AG09309 (cell line): ENCODE results near the gene DMRT1.

ENCODE experiments used
- DNase-seq: peaks from one replicate; pipeline ENCODE4 v3.0.0-alpha.2; 2010; ENCODE audit warnings: low read depth
- H3K4me3 ChIP-seq: 2 replicates; pipeline ENCODE4 v1.5.1; 2011; ENCODE audit warnings: mild to moderate bottlenecking, low read depth, low read length, moderate library complexity; ENCODE audit not compliant: control insufficient read depth
- CTCF ChIP-seq: IDR thresholded peaks from 2 replicates; pipeline ENCODE4 v1.5.1; 2011; ENCODE audit warnings: mild to moderate bottlenecking, low read depth, low read length, inconsistent platforms; ENCODE audit not compliant: insufficient read depth, control insufficient read depth; ENCODE audit errors: missing control alignments

Gene DMRT1

GRCh38 chr9:974031-974995, 132.8 kb downstream of the DMRT1 start:
- no peak for DNase-seq
- no peak overlapping the region for H3K4me3 ChIP-seq
- no peak for TF ChIP-seq CTCF

GRCh38 chr9:974996-975739, 133.7 kb downstream of the DMRT1 start:
- TF ChIP-seq CTCF, result no peak
- no peak for DNase-seq
- no peak overlapping the region for H3K4me3 ChIP-seq

- TF ChIP-seq CTCF, result no peak
- DNase-seq, result no peak
- H3K4me3 ChIP-seq, result no peak overlapping the region
Measured at GRCh38 chr9:975740-976257, 134.3 kb downstream of the DMRT1 start.

GRCh38 chr9:976258-976942, 134.9 kb downstream of the DMRT1 start, which contains the start of gene DMRT3:
DMRT3 (plus strand) TSS chr9:976655; CDS start chr9:977002, 347 bp downstream.
- DNase-seq, result no peak
- TF ChIP-seq CTCF, result no peak
- H3K4me3 ChIP-seq, result no peak within 1 kb of the TSS

GRCh38 chr9:976943-977837, 135.7 kb downstream of the DMRT1 start:
- no peak for TF ChIP-seq CTCF
- H3K4me3 ChIP-seq, result no peak overlapping the region
- DNase-seq, result no peak
